ENCODE results near the gene TICRR.

Gene TICRR

GRCh38 chr15:89627256-89627970, 52.1 kb downstream of the TICRR start:
- in situ Hi-C loops (cut with MboI; ENCODE audit: low sequenced_read_pairs): no loop called here

- in situ Hi-C loops (cut with MboI; ENCODE audit: low sequenced_read_pairs): no loop called here
These were observed 53.0 kb downstream of the TICRR start for GRCh38 chr15:89628301-89628700.

DNA sequence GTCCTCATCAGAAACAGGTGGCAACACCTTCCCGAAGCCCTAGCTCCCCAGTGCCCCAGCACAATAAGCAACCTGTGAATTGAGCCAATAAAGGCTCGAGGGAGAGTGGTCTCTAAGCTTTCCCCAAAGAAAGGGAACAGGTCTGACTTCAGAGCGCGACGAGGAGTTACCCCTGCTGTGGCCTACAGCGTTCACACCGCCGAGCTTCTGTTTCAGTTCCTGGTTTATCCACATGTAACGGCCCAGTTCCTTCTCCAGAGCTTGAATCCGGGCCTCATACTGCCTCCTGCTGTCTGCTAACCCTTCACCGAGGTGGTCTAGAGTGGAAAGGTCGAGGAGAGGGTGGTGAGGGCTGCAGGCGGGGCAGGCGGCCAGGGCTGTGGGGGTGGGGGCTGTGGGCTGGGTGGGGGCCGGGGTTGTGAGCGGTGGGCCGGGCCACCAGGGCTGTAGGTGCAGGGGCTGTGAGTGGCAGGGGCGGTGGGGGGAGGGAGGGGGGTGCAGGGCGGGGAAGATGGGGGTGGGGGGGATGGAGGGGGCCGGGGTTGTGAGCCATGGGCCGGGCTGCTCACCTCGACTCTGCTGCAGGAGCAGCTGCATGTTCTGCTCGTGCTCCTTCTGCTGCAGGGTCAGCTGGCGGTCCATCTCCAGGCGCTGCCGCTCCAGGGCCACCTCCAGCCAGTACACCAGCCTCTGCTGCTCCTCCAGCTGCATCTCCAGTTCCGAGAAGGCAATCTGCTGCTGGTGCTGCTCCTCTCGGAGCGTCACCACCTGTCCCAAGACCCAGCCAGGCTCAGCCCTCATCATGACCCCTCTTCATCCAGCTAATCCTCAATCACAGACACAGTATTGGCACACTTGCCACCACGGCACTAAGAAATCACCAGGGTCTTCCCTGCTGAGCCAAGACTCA, 53.8 kb downstream of the TICRR start:
- in situ Hi-C loops (cut with MboI; ENCODE audit: low sequenced_read_pairs): no loop called here

DNA sequence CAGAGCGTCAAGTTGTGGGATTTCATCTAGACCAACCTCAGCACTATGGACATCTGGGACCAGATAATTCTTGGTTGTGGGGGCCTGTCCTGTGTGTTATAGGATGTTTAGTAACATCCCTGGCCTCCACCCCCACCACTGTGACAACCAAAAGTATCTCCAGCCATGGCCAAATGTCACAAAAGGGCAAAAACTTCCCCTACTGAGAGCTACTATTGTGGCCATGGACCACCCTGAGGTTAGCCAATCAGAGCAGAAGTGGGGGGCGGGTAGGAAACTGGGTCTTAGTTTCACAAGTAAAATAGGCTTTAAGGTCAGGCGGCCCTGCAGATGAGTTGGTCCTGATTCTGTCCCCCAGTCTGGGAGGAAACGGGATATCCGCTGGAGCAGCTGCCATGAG, 54.6 kb downstream of the TICRR start:
- in situ Hi-C loops (cut with MboI; ENCODE audit: low sequenced_read_pairs): no loop called here

DNA sequence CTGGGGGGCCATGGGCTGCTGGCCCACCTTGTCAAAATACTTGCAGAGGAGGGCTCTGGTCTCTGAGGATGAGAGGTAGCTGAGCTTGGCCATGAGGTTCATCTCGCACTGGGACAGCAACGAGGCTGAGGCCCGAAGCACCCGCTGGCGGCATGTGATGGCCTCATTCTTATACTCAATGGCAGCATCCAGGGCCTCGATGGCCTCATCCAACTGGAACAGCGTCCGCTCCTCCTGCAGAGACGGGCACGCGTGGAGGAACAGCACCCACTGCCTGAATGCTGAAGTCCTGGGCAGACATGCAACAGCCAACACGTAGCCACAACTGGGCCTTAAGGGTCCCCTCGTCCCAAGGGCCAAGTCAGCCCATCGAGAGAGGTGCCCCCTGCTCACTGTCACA, 55.0 kb downstream of the TICRR start:
- in situ Hi-C loops (cut with MboI; ENCODE audit: low sequenced_read_pairs): no loop called here

DNA sequence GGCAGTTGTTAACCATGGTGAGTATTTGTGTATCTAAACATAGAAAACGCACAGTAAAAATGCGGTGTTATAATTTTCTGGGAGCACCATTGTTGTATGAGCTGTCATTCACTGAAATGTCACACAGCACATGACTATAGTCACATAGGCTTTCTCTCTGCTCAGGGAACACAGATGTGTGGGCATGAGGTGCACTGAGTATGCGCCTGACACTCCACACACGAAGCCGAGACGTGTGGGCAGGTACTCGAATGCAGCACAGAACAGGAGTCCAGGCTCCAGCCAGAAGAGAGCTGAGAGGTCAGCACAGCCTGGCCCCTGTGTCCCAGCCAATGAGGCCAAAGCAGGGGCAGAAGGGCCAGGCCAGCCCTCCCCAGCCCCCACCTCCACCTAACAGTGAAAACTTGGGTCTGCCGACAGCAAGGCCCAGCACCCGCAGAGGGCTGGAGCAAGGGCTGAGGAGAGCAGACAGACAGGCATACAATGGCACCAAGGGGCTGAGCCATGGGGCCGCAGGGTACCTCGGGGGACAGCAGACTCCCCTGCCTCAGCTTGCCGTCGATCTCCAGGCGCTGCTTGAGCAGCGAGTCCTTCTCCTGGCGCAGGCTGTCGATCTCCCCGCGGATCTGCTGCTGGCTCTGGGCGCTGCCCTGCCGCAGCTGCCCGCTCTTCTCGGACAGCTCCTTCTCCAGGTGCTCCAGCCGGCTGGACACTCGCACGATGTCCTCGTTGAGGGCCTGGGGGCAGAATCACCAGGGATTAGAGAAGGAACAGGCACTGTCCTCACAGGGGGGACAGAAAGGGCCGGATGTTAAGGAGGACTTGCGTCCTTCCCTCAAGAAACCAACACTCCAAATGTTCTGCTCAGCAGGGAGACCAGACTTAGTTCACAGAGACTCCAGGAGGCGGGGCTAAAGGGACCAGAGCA, 56.0 kb downstream of the TICRR start:
- in situ Hi-C loops (cut with MboI; ENCODE audit: low sequenced_read_pairs): no loop called here

DNA sequence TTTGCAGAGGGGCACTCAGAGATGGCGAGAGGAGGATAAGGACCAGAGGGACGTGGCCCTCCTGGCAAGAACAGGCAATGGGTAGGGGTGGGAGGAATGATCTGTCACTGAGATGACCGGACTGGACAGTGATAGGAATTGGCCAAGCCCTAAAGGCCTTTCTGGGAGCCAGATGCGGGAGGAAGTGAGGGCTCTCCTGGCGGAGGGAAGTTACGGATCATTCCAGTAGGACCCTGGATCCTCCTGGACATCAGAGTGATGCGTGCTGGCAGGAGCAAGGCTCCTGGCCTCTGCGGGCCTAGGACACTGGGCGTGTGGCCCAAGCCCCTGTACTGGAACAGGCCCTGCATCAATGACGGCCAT, 56.6 kb downstream of the TICRR start:
- in situ Hi-C loops (cut with MboI; ENCODE audit: low sequenced_read_pairs): no loop called here

DNA sequence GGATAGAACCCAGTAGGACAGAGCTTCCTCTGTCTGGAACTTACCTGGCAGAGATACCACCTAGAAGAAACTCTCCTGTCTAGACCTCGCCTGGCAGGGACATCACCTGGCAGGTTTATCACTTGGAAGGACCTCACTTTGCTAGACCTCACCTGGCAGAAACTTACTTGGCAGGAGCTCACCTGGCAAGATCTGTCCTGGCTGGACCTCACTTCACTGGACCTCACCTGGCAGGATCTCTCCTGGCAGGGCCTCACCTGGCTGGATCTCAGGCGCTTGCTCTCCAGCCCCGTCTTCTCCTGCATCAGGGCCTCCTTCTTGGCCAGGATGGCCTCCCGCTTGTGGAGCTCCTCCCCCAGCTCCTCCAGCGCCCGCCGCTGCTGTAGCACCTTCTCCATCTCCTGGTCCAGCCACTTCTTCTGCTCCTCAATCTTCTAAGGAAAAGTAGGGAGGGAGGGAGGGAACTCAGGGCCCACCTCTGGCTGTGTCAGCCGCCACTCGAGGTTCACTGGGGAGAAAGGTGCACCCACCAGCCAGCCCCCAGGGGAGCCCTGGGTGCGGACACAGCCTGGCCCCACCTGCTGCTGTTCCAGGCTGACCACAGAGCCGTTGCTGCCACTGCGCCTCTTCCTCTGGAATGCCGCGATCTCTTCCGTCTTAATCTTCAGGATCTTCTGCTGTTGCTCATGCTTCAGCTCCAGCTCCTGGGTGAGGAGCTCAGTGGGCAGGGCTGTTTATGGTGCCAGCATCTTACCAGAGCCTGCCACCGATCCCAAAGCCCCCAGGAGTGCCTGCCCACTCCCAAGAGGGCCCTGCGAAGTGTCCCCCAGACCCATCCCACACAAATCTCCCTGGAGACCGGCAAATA, 57.5 kb downstream of the TICRR start:
- in situ Hi-C loops (cut with MboI; ENCODE audit: low sequenced_read_pairs): no loop called here

DNA sequence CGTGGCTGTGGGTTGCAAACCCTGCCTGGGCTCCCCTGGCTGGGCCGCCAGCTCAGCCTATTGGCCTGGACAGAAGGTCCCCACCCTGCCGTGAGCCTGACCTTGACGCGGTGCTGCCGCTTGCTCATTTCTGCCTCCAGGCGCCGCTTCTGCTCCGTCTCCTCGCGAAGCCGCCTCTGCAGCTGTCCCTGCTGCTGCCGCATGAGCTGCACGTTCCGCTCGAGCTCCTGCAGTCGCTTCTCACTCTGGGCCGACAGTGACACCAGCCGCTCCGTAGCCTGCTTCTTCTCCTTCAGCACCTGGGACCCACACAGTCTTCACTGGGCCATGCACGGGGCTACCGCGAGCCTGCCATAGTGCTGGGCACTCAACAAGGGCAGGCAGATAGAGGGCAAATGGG, 58.3 kb downstream of the TICRR start:
- in situ Hi-C loops (cut with MboI; ENCODE audit: low sequenced_read_pairs): no loop called here

DNA sequence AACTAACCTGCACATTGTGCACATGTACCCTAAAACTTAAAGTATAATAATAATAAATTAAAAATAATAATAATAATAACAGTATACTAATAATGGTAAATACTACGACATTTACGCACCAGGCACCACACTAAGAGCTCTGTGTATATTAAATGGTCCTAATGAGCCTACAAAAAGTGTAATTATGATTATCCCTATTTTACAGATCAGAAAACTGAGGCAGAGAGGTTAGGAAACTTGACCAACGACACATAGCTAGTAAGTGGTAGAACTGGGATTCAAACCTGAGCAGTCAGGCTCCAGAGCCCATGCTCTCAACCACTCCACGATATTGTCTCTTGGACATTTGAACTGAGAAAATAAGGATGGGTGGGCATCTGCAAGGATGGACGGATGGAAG, 65.0 kb downstream of the TICRR start:
- in situ Hi-C loops (cut with MboI; ENCODE audit: low sequenced_read_pairs): no loop called here

DNA sequence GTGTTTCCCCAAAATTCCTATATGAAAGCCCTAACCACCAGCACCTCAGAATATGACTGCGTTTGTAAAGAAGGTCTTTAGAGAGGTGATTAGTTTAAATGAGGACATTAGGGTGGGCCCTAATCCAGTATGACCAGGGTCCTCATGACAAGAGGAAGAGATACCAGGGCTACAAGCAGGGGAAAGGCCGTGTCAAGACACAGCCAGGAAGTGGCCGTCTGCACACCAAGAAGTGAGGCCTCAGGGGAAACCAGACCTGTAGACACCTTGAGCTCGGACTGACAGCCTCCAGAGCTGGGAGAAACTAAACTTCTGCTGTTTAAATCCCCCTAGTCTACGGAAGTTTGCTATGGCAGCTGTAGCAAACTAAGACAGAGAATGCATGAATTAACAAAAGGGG, 65.8 kb downstream of the TICRR start:
- in situ Hi-C loops (cut with MboI; ENCODE audit: low sequenced_read_pairs): no loop called here

DNA sequence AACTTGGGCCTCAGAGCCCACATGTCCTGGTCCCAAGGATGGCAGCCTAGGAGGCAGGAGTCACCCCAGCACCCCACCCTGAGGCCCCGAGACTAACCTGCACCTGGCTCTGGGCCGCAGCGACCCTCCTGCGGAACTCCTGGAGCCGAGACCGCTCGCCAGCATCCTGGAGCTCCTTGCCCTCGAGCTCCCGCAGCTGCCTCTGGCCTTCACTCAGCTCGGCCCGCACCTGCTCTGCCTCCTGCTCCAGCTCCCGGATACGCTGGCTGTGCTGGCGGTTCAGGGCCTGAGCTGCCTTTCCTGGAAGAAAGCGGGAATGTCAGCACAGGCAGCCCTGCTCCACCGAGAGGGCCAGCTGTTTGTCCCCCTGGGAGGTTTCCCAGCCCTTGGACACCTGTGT, 66.8 kb downstream of the TICRR start:
- in situ Hi-C loops (cut with MboI; ENCODE audit: low sequenced_read_pairs): no loop called here

DNA sequence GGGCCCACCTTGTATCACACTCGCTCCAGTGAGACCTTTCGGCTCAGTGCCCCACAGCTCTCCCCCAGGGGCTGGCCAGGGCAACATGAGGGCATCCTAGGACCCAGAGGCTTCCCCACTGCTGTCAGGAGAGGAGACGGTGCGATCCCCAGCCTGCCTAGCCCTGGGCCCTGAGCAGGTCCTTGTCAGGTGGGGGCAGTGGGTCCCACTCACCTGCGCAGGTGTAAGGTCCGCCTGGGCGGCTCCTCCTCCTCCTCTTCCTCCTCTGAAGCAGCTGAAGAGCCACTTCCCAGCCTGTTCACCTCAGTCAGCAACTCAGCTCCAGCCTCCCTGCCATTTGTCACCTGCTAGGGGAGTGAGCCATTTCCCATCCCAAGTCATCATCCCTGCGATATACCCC, 70.4 kb downstream of the TICRR start:
- in situ Hi-C loops (cut with MboI; ENCODE audit: low sequenced_read_pairs): no loop called here

- in situ Hi-C loops (cut with MboI; ENCODE audit: low sequenced_read_pairs): no loop called here
These were observed 71.3 kb downstream of the TICRR start for GRCh38 chr15:89646416-89647141.

- in situ Hi-C loops (cut with MboI; ENCODE audit: low sequenced_read_pairs): no loop called here
These were observed 72.1 kb downstream of the TICRR start for GRCh38 chr15:89647191-89647851.

GRCh38 chr15:89648106-89649012, 73.1 kb downstream of the TICRR start:
- in situ Hi-C loops (cut with MboI; ENCODE audit: low sequenced_read_pairs): no loop called here

DNA sequence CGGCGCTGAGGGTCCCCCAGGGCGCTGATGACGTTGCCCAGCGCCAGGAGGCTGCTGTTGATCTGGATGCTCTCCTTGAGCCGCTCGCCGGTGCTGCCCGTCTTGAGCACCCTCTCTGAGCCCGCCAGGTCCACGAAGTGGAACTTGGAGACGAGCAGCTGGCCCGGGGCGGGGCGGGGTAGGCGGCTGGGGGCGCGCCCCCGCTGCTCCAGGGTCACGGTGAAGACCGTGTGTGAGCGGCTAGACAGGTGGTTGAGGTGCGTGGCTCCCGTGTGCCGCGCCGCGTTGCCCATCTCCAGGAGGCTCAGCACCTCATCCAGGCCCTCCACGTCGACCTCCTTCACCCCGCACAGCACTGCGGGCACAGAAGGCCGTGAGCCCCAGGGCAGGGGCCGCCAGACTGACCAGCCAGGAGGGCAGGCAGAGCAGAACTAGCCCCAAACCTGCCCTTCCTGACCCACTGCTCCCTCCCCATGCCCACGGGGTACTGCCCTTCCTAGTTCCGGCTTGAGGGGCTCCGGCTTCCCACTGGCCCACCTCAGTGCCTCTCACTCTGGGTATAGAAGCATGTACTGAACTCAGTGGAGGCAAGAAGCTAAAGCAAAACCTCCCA, 73.8 kb downstream of the TICRR start:
- in situ Hi-C loops (cut with MboI; ENCODE audit: low sequenced_read_pairs): no loop called here

- in situ Hi-C loops (cut with MboI; ENCODE audit: low sequenced_read_pairs): no loop called here
These were observed 74.4 kb downstream of the TICRR start for GRCh38 chr15:89649716-89650115.
